ENCODE results near the gene PSMD11.

GRCh38 chr17:32486701-32487472 lies 42.6 kb downstream of the PSMD11 start, which contains the start of gene CDK5R1:
- TF ChIP-seq CTCF (IDR thresholded peaks at IDR 0.05 in 8 of 11, conservative IDR thresholded peaks at IDR 0.05 in 3 of 11): no peak
- no peak for TF ChIP-seq POLR2A (IDR thresholded peaks at IDR 0.05)
- TF ChIP-seq POLR2AphosphoS5 (IDR thresholded peaks at IDR 0.05): peak in 2 of 3 donors; percentile 13 to 35

Measured in spleen (tissue), 7 donors.